MM.1S (cell line): Measurements from ENCODE around the gene AAK1.
A peak's percentile ranks its signal among the peaks of the same experiment; 100 is the strongest.

Source experiments
- DNase-seq: peaks from one replicate; pipeline ENCODE4 v3.0.0-alpha.2; 2015
- H2AFZ ChIP-seq: fragments of 300-600 bp; sonication (generic); 2 replicates; pipeline ENCODE4 v1.6.0; 2016; ENCODE audit warnings: antibody characterized with exemption, low read length
- H3F3A ChIP-seq: fragments of 300-600 bp; sonication (generic); 2 replicates; pipeline ENCODE4 v1.6.1; 2016; ENCODE audit warnings: mild to moderate bottlenecking, antibody characterized with exemption, low read length, moderate library complexity, mixed read lengths; ENCODE audit not compliant: insufficient read depth
- H3K27ac ChIP-seq: fragments of 300-600 bp; sonication (generic); 2 replicates; pipeline ENCODE4 v1.5.1; 2016; ENCODE audit warnings: mild to moderate bottlenecking, low read length
- H3K27me3 ChIP-seq: fragments of 300-600 bp; sonication (generic); replicated peaks from 2 replicates; pipeline ENCODE4 v1.6.0; 2016; ENCODE audit warnings: low read length; ENCODE audit not compliant: insufficient read depth
- H3K36me3 ChIP-seq: fragments of 300-600 bp; sonication (generic); replicated peaks from 2 replicates; pipeline ENCODE4 v1.6.1; 2016; ENCODE audit warnings: mild to moderate bottlenecking, low read length, mixed read lengths; ENCODE audit not compliant: insufficient read depth
- H3K4me1 ChIP-seq: fragments of 300-600 bp; sonication (generic); 2 replicates; pipeline ENCODE4 v1.6.1; 2016; ENCODE audit warnings: low read length, mixed read lengths
- H3K4me2 ChIP-seq: fragments of 300-600 bp; sonication (generic); 2 replicates; pipeline ENCODE4 v1.6.0; 2016; ENCODE audit warnings: low read depth, low read length
- H3K4me3 ChIP-seq: fragments of 300-600 bp; sonication (generic); 2 replicates; pipeline ENCODE4 v1.5.1; 2016; ENCODE audit warnings: low read length, mixed read lengths
- H3K79me2 ChIP-seq: fragments of 300-600 bp; sonication (generic); 2 replicates; pipeline ENCODE4 v1.6.1; 2016; ENCODE audit warnings: mixed run types, low read length, mixed read lengths
- H3K9ac ChIP-seq: fragments of 300-600 bp; sonication (generic); 2 replicates; pipeline ENCODE4 v1.6.1; 2016; ENCODE audit warnings: low read length, mixed read lengths
- H3K9me2 ChIP-seq: fragments of 300-600 bp; sonication (generic); replicated peaks from 2 replicates; pipeline ENCODE4 v1.6.1; 2016; ENCODE audit warnings: mild to moderate bottlenecking, low read length, mixed read lengths; ENCODE audit not compliant: insufficient read depth
- H3K9me3 ChIP-seq: fragments of 300-600 bp; sonication (generic); replicated peaks from 2 replicates; pipeline ENCODE4 v1.6.1; 2016; ENCODE audit warnings: mild to moderate bottlenecking, low read length, mixed read lengths; ENCODE audit not compliant: insufficient read depth
- H4K20me1 ChIP-seq: fragments of 300-600 bp; sonication (generic); 2 replicates; pipeline ENCODE4 v1.6.1; 2016; ENCODE audit warnings: mild to moderate bottlenecking, low read length, moderate library complexity, mixed read lengths; ENCODE audit not compliant: insufficient read depth
- CTCF ChIP-seq: fragments of 300-600 bp; sonication (generic); IDR thresholded peaks from 2 replicates; pipeline ENCODE4 v1.5.1; 2016; ENCODE audit warnings: antibody characterized with exemption, low read length, mixed read lengths
- EZH2 ChIP-seq: fragments of 300-600 bp; sonication (generic); optimal IDR thresholded peaks from 2 replicates; pipeline ENCODE3; 2017; ENCODE audit warnings: low read depth, mild to moderate bottlenecking, antibody characterized with exemption, low read length, mixed read lengths
- EZH2phosphoT487 ChIP-seq: fragments of 300-600 bp; sonication (generic); IDR thresholded peaks from 2 replicates; pipeline ENCODE4 v1.6.1; 2018; ENCODE audit warnings: antibody characterized with exemption, low read length

Gene AAK1

GRCh38 chr2:69644506-69644979, 1.0 kb upstream of the AAK1 start:
- TF ChIP-seq EZH2 (no peak), CTCF (no peak), EZH2phosphoT487 (no peak)
- peaks cover 31% of the 10 kb centered on the region for H3K79me2 ChIP-seq
- H3K4me2 ChIP-seq: peak overlapping the region; percentile 75
- no peaks in the 10 kb centered on the region for H3K36me3 ChIP-seq
- H3K27ac ChIP-seq: peak overlapping the region; percentile 95
- no peak for DNase-seq
- peak overlapping the region; percentile 90 for H3K9ac ChIP-seq
- peaks cover 8% of the 10 kb centered on the region; the same call in 1 of the 2 replicates for H3K27me3 ChIP-seq
- peak overlapping the region; percentile 46 for H2AFZ ChIP-seq
- peaks cover 36% of the 10 kb centered on the region for H3K4me1 ChIP-seq
- no peaks in the 10 kb centered on the region for H3K9me3 ChIP-seq
- peaks cover 19% of the 10 kb centered on the region for H3F3A ChIP-seq
- no peaks in the 10 kb centered on the region for H4K20me1 ChIP-seq
- H3K4me3 ChIP-seq: peak overlapping the region; percentile 94
- no peaks in the 10 kb centered on the region for H3K9me2 ChIP-seq

GRCh38 chr2:69642709-69643601, 584 bp downstream of the AAK1 start:
- Histone ChIP-seq H3K27me3 (peaks cover 8% of the 10 kb centered on the region; the same call in 1 of the 2 replicates), H2AFZ (peak overlapping the region; percentile 77), H3F3A (peaks cover 13% of the 10 kb centered on the region), H3K4me3 (peak overlapping the region; percentile 94), H3K9ac (peak overlapping the region; percentile 90), H3K79me2 (peaks cover 45% of the 10 kb centered on the region), H4K20me1 (no peaks in the 10 kb centered on the region), H3K9me2 (no peaks in the 10 kb centered on the region), H3K27ac (peak overlapping the region; percentile 62; the same call in 1 of the 2 replicates), H3K4me1 (peaks cover 36% of the 10 kb centered on the region), H3K9me3 (no peaks in the 10 kb centered on the region), H3K4me2 (peak overlapping the region; percentile 58), H3K36me3 (no peaks in the 10 kb centered on the region)
- DNase-seq: peak; percentile 80
- TF ChIP-seq CTCF: no peak
- TF ChIP-seq EZH2phosphoT487: no peak
- no peak for TF ChIP-seq EZH2

- 0 out of 2 replicates have a peak, but pooled peaks cover 3% of the 10 kb centered on the region for H4K20me1 ChIP-seq
- H3K9me2 ChIP-seq: no peaks in the 10 kb centered on the region
- TF ChIP-seq CTCF (no peak), EZH2phosphoT487 (no peak), EZH2 (no peak)
- H3K9me3 ChIP-seq: no peaks in the 10 kb centered on the region
- 0 out of 2 replicates have a peak, but pooled peaks cover 5% of the 10 kb centered on the region for H3K36me3 ChIP-seq
- peaks cover 54% of the 10 kb centered on the region for H3K79me2 ChIP-seq
- peak overlapping the region; percentile 77; the same call in 1 of the 2 replicates for H2AFZ ChIP-seq
- DNase-seq: no peak
- peak overlapping the region; percentile 58 for H3K4me2 ChIP-seq
- H3K4me3 ChIP-seq: peak overlapping the region; percentile 94
- no peak overlapping the region for H3K27ac ChIP-seq
- H3F3A ChIP-seq: peaks cover 10% of the 10 kb centered on the region
- H3K27me3 ChIP-seq: peaks cover 8% of the 10 kb centered on the region; the same call in 1 of the 2 replicates
- peaks cover 32% of the 10 kb centered on the region for H3K4me1 ChIP-seq
- H3K9ac ChIP-seq: peak overlapping the region; percentile 90; the same call in 1 of the 2 replicates
Measured at GRCh38 chr2:69641887-69642708, 1.4 kb downstream of the AAK1 start.
